ENCODE results near the gene CACNB2.

CACNB2 gene

DNA sequence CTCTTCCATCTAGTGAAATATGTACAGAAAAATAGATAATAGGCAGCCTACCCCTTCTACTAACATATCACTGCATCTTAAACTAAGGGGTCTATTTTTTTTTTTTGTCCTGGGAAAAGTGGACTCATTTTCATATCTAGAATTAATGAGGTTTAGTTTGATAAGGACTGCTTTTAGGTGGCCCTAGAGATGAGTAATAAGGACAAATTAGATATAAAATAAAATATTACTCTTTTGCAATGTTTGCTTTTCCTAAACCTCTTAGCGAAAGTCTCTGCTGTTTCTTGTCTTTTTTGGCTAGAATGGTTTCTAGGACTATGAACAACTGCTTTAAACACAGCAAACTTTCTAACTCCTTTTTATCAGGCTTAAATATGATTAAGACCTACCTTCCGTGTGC lies 83.7 kb downstream of the CACNB2 start:
- in situ Hi-C loops (cut with HindIII; ENCODE audit: low sequenced_read_pairs) = loop anchor here (25.0 kb wide), 1 partner anchor 312 kb away; no protein-coding TSS in a partner anchor

DNA sequence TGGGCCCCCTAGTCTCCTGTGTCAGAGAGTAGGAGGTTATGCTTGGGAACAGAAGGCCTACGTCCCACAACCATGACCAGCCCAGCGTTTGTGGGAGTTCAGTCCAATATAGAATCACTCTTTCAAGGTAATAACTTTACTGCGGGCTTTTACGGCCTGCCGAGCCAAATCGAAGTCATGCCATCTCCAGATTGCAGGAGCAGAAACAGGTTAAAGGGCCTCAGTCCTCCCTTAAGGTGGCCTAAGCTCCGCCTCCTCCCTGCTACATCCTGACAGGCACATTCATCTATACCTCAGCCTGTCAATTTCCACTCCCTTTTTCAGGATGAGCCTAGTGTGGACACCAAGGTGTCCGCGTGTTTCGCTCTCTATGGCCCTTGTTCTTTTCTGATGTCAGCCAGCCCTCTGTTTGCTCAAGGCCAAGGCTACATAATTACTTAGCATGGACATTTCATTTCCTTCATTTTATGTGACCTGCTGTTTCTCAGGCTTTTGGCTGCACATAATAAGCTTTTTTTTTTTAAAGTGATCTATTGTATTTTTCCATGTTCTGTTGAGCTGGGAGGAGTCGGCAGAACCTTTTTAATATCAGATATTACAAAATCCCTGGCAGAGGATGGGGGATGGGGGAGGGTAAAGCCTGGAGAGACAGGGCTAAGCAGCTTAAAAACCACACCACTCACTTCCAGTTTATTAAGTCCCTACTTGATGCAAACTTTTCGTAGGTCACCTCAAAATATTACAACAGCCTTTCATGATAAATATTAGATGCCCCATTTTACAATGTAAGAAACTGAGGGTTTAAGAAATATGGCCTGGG lies 84.6 kb downstream of the CACNB2 start:
- in situ Hi-C loops (cut with HindIII; ENCODE audit: low sequenced_read_pairs) = loop anchor here (25.0 kb wide), 1 partner anchor 313 kb away; no protein-coding TSS in a partner anchor

DNA sequence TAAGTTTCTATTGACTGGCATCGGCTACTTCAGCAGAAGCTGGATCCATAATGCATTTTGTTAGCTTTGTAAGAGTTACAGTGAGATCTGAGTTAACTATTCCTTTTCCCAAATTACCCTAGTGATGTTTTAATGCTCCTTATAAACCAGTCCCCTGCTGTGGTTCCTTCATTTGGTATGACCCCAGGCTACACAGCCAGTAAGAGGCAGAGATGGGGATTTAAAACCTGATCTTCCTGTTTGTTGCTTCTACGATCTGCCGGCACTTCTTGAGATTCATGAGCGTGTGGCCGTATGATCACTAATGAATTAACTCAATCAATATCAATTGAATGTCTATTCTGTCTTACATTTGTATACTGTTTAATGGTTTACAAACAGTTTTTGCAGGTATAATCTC lies 86.1 kb downstream of the CACNB2 start:
- in situ Hi-C loops (cut with HindIII; ENCODE audit: low sequenced_read_pairs) = no loop called here

DNA sequence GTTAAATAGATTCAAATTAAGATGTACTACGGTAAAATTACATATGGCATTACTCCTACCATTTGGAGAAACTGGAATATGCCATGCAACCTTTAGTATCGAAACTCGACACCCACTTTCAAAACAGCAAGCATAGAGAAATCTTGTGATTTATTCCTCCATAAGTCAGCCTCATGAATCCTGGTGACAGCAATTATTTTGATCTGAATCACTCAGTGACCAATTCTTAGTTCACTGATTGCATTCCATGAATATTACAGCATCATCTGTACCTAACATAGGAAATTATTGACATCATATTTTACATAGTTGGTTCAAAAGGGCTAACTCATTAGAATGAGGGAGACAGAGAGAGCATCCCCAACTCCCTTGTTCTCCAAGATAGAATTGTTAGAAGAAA lies 89.6 kb downstream of the CACNB2 start:
- in situ Hi-C loops (cut with HindIII; ENCODE audit: low sequenced_read_pairs) = no loop called here

DNA sequence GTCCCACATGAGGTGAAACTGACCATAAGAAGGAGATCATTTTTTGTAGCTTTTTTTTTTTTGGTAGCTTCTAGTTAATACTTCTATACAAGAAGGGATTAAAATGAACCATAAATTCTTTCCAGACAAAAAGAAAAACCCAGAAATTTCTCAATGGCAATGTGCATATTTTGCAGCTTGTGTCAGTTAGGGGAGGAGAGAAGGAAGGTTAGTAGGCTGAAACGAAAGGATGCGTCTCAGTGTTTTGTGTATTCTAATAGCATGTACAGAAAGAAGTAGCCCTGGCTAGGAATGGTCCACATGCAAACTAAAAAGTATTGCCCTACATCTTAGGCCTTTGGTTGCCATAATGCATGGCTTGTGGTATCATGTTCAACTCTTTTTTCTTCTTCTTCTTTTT lies 90.6 kb downstream of the CACNB2 start:
- in situ Hi-C loops (cut with HindIII; ENCODE audit: low sequenced_read_pairs) = no loop called here

DNA sequence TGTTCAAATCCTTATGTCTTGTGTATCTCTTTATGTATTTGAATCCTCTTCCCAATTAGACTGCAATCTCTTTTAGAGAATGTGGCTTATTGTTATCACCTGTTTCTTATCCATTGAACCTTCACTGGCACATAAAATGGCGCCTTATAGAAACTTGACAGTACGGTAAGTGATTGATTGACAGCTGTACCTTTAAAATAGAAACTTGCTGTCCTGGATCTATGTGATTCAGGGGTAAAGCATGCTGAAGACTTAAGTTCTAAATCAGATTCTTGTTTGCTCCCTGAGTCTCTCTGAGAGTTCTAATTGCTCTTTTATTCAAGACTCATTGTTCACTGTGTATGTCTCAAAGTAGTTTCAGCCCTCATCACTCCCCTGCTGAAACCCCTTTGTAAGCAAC lies 91.3 kb downstream of the CACNB2 start:
- in situ Hi-C loops (cut with HindIII; ENCODE audit: low sequenced_read_pairs) = no loop called here

DNA sequence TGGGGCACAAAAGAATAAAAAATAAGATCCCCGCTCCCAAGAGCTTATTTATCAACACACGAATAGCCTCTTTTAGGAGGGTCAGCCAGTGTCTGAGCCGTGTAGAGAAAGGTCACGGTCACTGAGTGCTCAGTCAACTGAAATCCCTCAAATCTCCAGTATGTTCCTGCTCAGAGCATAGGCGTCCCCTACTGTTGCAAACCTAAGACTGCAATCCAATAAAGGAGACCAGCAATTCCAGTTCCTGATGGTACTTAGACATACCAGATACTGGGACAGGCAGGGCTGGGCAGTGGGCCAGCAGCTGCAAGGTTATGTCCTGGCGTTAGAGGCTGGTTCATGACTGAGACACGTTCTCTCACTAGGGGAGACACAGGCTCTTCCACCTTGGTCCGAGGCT lies 93.6 kb downstream of the CACNB2 start:
- in situ Hi-C loops (cut with HindIII; ENCODE audit: low sequenced_read_pairs) = no loop called here

DNA sequence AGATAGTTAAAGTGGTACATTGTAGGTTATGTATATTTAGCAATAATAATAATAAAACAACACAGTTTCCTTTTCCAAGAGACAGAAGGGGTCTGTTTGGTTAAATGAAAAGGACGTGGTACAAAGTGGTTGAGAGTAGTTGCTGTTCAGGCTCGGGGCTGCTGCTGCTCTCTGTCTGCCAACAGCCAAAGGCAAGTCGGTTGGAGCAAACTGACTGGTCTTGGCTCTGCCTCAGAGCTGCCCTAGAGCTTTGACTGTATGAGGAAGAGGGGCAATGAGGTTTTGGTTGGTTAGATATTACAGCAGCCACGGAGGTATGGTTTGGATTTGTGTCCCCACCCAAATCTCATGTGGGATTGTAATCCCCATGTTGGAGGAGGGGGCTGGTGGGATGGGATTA lies 95.3 kb downstream of the CACNB2 start:
- in situ Hi-C loops (cut with HindIII; ENCODE audit: low sequenced_read_pairs) = no loop called here

DNA sequence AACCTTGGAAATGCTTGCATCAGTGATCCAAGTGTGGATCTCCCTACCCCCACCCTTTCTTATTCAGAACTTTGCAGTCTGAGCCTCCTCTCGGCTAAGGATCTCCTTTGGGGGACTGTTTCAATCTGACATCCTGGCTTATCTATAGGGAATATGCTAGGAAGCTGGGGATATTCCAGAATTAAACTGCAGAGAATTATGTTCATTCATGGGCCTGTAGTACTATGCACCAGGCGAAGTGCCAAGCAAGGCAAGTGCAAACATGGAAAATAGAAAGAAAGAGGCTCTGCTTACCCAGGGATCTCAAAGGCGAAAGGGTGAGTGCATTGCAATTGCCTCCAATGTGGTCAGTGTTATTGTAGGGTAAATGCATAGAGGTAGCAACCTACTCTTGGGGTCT lies 96.5 kb downstream of the CACNB2 start:
- in situ Hi-C loops (cut with HindIII; ENCODE audit: low sequenced_read_pairs) = no loop called here

DNA sequence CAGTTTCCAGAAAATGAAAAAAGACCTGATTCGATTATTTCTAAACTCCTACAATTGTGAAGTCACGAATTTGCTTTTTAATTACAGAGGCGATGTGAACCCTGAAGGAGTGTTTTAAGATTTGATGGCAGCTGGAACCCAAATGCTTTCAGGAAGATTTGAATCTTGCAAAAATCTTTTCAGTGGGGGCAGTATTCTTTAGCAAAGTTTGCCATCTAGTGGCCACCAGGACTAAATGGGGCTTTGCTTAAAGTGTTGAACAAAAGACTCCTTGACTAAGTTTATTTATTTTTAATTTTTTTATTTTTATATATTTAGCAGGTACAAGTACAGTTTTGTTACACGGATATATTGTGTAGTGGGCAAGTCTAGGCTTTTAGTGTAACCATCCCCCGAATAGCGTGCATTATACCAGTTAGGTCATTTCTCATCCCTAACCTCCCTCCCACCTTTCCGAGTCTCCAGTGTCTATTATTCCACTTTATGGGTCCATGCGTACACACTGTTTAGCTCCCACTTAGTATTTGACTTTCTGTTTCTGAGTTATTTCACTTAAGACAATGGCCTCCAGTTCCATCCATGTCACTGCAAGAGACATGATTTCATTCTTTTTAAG lies 98.8 kb downstream of the CACNB2 start:
- in situ Hi-C loops (cut with HindIII; ENCODE audit: low sequenced_read_pairs) = no loop called here

DNA sequence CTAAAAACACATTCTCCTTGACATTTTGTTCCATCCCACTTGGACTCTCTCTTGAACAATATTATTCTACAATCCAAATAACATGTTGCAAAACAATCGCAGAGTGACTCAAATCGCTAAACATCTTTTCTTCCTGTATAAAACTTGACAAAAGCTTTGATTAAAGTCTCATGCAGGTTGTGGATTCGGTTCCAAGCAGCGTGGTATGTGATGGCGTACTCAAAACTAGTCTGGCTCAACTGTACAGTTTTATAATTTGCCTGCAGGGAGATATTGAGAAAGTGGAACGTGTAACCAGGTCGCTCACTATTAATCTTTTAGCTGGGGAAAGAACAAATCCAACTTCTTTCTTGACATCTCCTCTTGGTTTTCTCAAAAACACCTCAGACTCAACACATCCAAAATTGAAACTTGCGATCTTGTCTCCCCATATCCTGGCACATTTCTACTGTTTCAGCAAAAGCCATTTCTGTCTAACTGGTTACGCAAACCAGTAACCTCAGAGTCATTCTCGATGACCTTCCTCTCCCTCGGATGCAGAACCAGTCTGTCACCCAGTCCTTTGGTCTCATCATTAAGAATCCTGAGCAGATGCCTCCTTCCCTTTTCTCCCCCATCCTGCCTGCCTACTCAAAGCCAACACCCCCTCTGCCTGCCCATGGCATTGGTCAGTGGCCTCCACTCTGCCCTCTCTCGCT lies 100.1 kb downstream of the CACNB2 start:
- in situ Hi-C loops (cut with HindIII; ENCODE audit: low sequenced_read_pairs) = no loop called here

DNA sequence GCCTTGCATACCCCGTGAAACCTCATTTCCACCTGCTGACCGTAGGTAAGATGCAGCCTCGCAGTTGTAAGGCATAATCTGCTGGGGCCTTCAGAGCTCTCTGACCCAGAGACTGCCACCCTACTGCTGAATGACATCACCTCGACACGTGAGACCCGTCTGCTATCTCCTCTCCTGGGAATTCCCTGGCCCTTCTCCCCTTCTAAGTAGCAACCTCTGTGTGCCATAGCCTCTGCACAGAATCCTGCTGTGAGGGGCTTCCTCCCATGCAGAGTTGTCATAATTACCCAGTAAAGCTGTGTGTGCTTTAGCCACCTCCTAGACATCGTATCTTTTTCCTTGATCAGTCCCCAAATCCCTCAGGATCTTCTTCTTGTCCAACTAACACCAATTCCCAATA lies 106.7 kb downstream of the CACNB2 start:
- in situ Hi-C loops (cut with HindIII; ENCODE audit: low sequenced_read_pairs) = no loop called here

DNA sequence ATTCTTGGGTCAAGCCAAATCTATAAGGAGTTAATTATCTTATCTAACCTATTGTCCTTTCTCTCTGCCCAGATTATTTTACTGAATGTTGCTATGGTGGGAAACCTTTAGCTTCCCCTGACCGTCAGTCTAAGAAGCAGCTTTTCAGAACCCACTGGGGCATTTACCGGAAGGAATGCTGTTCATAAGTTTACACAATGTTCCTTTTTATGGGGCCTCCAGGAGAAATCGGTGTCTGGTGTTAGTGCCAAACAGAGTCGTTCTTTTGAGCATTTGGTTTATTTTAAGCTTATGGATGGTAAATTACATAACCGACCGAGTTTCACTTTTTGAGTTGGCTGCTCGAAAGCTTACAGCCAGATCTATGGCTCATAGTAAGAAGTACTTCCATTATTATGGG lies 111.9 kb downstream of the CACNB2 start:
- in situ Hi-C loops (cut with HindIII; ENCODE audit: low sequenced_read_pairs) = no loop called here

DNA sequence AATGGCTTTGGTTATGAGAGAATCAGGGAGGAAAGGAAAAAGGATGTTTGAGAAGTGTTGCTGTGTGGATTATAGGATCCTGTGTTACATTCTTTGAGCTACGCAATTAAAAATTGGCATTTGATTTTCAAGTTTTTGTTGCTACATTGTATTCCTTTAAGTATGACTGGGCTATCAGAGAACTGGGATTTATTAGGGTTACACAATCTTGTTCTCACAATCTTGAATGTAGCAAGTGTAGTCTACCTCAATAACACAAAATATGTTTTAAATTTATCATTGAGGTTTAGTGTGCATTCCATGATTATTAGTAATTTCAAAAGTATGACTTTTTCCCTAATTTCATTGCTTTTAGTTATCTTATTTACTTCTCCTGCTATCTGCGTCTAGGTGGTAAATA lies 113.9 kb downstream of the CACNB2 start:
- in situ Hi-C loops (cut with HindIII; ENCODE audit: low sequenced_read_pairs) = no loop called here

DNA sequence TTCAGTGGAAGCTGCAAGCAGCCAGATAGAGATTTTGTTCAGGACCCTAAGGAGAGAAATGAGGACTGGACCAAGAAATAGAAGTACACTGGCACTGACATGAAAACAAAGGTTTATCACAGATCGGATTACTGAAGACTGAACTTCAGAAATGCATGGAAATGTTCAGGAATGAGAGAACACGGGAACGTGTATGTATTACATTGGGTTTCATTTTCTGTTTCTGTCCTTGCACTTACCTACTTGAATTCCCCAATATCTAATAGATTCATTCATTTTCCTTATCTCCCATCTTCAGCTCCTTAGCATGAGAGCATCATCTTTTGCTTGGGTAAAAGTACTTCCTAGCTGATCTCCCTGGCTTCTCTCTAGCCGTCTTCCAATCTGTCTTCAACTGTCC lies 114.5 kb downstream of the CACNB2 start:
- in situ Hi-C loops (cut with HindIII; ENCODE audit: low sequenced_read_pairs) = no loop called here

DNA sequence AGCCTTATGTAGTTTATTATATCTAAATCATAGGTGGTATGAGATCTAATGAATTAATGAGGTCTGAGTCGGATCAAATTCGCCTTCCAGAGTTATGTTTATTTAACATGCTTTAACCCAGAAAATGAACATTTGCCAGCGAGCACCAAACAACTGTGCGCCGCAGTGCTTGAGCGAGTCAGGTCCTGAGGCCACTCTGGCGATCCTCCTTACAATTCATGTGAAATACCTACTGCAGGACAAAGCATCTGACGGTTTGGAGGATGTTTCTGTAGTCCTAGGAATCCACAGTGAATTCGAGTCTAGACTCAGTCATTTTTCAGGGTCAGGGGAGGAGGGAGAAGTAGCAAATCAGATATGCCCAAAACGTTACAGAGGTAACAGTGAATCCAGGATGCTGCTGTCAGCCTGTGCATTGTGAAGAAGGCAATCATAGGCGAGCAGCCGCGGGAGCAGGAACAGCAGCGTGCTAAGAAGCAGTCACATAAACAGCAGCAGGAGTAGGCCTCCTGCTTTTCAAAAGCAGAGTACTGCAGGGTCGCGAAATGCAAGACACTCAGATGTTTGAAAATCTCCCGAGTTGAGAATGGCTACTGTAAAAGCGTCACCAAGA lies 120.2 kb downstream of the CACNB2 start:
- in situ Hi-C loops (cut with HindIII; ENCODE audit: low sequenced_read_pairs) = no loop called here

DNA sequence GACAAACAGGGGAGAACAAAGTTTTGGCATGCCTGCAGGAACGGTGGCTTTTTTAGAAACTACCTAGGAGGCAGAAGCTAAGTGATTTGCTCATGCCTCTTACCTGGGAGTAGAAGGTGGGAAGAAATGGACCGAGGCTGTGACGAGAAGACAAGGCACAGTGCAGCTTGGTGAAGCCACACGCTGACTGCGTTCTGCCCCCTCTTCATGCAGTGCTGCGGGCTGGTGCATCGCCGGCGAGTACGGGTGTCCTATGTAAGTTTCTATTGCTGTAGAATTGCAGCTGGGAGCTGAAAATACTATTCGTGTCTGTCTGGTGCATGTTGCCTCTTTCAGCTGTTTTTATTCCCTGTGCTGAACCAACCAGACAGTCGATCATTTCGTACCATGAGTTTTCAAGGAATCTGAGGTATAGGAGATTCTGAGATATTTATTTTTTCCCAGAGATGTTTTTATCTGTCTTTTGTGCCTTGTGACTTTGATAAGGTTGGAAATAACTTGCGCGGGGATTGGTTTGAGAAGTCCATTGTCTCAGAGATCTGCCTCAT lies 120.9 kb downstream of the CACNB2 start:
- in situ Hi-C loops (cut with HindIII; ENCODE audit: low sequenced_read_pairs) = no loop called here

DNA sequence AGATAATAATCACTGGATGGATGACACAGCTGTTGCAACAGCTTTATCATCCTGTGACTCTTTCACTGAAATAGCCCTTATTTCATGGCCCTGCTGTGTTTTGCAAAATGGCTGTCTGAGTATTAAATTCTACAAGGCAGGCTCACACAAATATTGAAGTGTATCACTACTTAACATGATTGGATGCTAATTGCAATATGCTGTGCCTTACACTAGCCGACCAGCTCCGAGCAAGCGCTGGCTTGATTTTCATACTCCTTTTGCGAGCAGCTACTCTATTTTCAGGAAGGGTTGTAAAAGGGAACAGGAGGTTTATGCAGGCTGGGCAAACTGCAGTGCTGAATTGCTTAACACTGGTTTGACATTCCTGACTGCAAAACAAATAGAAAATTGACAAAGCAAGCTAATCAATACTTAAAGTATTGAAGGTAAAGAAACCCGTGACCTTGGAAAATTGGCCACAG lies 121.6 kb downstream of the CACNB2 start:
- in situ Hi-C loops (cut with HindIII; ENCODE audit: low sequenced_read_pairs) = no loop called here

DNA sequence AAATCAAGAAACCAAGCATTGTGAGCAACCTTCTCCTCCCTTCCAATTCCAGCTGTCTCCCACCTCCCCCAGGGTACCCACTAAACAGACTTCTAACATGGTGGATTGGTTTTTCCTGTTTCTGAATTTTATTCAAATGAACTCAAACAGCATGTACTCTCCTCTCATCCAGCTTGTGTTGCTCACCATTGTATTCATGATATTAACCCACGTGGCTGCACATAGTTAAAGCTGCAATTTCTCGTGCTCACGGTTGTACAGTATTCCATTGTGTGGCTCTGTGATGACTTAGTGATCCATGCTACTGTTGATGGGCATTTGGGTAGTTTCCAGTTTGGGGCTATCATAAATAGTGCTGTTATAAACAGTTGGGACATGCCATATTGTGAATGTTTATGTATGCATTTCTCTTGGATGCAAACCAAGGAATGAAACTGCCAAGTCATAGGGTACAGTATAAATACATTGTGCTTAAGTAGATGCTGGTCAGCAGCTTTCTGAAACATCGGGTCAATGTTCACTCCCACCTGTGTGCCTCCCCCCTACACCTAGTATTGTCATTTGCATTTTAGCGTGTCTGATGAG lies 124.3 kb downstream of the CACNB2 start:
- in situ Hi-C loops (cut with HindIII; ENCODE audit: low sequenced_read_pairs) = no loop called here

DNA sequence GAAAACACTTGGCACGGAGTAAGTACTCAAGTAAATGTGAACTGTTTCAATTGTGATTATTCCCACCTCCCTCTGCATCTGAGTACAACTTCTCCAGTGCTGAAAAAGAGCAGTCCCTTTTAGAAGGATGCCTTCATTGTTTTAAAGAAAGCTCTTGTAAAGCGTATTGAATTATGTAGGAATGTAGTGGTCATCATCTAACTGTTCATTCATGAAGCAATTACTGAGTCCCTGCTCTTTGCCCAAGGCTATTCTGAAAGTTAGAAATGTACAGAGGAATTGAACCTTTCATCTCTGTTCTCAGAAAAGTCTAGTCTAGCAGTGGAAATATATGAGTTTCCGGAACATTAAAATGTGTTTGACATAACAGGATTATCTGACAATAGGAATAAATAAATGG lies 127.8 kb downstream of the CACNB2 start:
- in situ Hi-C loops (cut with HindIII; ENCODE audit: low sequenced_read_pairs) = no loop called here

DNA sequence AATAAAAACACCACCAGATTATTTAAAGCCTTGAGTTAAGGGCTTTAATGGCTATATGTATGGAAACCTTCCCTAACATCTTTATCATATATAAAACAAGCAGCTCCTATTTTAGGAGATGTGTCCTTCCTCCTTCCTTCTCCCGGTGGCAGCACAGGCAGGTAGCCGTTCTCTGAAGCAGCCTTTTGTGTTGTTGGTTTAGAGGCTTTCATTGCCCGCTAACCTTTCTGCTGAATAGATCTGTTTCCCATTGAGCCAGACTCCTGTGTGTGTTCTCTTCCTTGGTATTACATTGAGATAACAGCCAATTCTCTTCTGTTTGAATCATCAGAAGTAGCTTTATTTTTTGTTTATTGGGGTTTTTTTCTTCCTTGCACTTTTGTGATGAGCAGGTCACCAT lies 131.3 kb downstream of the CACNB2 start:
- in situ Hi-C loops (cut with HindIII; ENCODE audit: low sequenced_read_pairs) = no loop called here

Data from endothelial cell of hepatic sinusoid (primary cell).